Endometrial microvascular endothelial cells (primary cell): ENCODE data around the gene PTPN13. TPM values are rescaled to one million over a fixed set of nuclear protein-coding genes. Genes with fewer than 3 reads are reported as not detected.
"Not testable (repeated sequence)": the region's sequence is repeated elsewhere in the genome, so short reads cannot be mapped to it uniquely, and the experiment has no call there.

Experiments
- in situ Hi-C: cut with HindIII; loops from 2 replicates; pipeline ENCODE4 v1.10.0; 2017; ENCODE audit warnings: low sequenced_read_pairs, low pct_unique_long_range_greater_than_20kb; ENCODE audit errors: inconsistent ontology term
- total RNA-seq: library from RNA; depleted of rRNA; stranded (reverse); fragments of >200 nt; gene quantifications from one replicate; pipeline ENCODE4 v1.2.3, GENCODE V29; 2015; ENCODE audit errors: inconsistent ontology term

Gene PTPN13
- total RNA-seq, 1 donor from 2014 or later: under 0.01 TPM

DNA sequence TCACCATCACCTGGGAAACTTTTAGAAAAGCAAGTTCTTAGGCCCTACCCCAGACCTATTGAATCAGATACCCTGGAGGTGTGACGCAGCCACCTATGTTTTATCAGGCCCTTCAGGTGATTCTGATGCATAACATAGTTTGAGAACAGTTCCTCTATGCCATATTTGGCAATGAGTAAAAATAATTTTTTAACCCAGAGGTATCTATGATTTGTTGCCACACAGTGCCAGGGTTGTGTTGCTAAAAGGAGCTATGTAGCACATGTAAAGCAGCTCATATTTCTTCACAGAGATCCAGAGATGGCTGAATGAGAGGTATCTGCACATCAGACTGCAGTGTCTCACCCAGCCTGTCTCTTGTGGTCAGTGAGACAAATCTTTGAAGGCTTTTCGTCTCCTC, 85.3 kb downstream of the PTPN13 start:
- in situ Hi-C loops: no loop called here

- in situ Hi-C loops: no loop called here
Measured at GRCh38 chr4:86683167-86683566, 89.1 kb downstream of the PTPN13 start.

GRCh38 chr4:86683983-86684382, 89.9 kb downstream of the PTPN13 start:
- in situ Hi-C loops: no loop called here

DNA sequence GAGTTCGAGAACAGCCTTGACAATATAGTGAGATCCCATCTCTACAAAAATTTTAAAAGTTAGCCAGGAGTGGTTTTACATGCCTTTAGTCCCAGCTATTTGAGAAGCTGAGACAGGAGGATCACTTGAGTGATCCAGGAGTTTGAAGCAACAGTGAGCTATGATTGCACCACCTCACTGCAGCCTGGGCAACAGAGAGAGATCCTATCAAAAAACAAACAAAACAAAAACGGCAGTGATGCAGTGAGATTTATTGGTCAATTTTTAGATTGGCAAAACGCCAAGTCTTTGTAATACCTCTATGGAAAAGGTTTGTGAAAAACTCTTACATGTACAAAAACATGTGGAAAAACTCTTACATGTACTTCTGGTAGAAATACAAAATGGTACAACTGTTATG, 91.3 kb downstream of the PTPN13 start:
- in situ Hi-C loops: no loop called here

DNA sequence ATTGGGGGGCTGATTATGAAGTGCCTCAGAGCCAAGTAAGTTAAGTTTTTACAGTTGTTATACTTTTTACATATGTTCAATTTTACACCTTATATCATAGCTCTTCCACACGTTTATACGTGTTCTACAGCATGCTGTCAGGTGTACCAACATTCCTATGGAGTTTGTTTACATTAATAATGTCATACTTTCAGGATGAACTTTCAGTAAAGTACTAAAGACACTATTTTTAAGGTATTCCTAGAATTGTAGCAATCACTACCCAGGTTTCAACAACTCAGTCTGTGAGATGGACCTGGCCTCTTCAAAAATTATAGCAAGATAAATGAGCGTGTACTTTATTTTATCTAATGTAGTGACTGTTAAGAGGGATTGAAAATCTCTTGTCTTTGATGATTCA, 92.6 kb downstream of the PTPN13 start:
- in situ Hi-C loops: no loop called here

GRCh38 chr4:86688026-86688425, 93.9 kb downstream of the PTPN13 start:
- in situ Hi-C loops: no loop called here

DNA sequence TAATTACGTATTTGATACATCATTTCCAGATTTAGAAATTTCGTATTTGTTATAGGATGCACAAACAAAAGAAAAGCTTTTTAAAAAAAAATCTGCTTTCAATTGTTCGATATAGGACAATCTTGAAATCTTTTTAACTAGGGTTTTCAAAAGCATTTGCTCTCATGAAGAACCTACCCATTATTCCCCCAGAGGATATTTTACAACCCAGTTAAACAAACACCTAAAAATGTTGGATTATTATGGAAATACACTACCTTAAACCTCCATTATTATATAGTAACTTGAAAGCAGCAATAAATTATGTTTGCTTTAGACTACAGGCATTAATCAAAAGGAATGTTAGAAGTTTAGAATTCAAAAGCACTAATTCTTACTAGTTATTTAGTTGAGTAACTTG, 110.5 kb downstream of the PTPN13 start:
- in situ Hi-C loops: no loop called here

DNA sequence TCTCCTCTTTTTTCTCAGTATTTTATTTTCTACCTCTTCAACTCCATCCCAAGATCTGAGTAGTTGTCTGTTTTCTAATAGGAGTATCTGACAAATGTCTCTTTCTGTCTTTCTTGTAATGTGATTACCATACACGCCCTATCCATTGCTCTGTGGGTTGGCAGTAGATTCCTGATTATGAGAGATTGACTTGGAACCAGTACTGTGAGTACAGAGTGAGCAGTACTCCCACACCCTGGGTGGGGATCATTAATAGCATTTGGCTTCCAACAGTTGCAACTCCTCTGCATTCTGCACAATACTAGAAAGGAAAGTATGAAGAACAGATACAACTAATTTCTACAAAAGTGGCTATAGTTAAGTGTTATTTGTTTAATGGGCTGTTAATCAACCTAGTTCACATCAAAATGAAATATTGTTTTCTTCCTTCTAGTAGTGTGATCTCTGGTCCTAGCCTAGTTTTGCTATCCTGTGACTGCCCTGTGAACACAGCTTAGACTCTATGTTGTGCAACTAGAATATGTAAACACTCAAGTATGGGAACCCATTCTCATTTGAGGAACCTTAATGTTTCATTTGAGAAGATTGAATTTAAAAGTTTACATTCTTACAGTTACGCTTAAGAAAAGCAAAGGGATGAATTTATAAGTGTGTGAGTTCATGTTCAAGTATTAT, 112.9 kb downstream of the PTPN13 start:
- in situ Hi-C loops: no loop called here

DNA sequence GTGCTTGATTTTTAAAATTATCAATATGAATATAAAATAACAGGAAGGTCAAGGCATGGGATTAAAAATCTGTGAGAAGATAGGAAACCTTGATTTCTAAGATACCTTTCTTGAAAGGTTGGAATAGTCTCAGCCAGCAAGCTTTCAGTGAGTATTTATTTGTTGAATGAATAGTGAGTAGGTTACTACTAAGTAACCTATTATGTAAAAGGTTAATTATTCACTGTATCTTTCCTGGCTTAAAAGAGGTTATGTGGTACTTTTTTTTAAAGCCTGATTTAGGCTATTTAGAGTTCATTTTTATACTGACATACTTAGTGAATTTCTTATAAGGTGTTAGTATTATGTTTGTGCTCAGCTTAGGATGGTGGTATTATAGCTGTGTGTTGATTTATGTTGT, 123.5 kb downstream of the PTPN13 start:
- in situ Hi-C loops: no loop called here

GRCh38 chr4:86718152-86718551, 124.0 kb downstream of the PTPN13 start:
- in situ Hi-C loops: no loop called here

GRCh38 chr4:86719149-86719548, 125.0 kb downstream of the PTPN13 start:
- in situ Hi-C loops: not testable (repeated sequence)

DNA sequence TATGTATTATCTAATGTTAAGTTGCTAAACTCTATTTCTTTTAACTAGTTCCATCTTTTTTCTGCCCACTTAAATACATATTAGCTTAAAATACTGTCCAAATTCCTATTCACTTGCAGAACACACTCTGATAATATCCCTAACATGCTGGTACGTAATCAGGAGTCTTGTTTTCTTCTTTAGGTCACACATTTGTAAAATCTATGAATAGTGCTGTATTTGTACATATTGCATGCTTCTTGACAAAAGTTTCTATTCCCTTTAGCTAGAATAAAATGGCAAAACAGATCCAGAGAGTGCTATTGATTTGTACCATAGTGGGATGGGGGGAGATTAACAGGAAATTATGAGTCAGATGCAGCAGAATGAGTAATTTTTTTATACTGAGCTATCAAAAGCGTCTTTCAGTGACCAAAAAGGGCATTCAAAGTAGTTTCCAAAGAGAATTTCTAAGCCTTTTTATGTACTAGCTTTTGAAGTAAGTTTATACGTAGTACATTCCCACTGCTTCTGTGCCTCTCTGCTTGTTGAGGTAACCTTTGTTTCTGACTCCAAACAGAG, 126.5 kb downstream of the PTPN13 start:
- in situ Hi-C loops: no loop called here

DNA sequence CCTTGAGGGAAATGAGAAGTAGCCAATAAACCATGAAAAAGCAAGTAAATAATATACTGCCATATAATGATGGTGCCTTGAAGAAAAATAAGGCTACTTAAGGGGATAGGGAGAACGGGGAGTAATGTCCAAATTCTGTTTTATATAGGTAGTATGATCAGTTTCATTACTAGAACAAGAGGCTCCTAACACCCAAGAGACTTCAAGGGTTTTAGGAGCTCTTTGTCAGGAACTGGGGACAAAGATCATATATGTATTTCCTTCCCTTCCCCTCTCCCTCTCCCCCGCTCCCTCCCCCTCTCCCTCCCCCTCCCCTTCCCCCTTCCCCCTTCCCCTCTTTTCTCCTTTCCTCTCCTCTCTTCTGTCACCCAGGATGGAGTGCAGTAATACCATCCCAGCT, 127.3 kb downstream of the PTPN13 start:
- in situ Hi-C loops: no loop called here

GRCh38 chr4:86730310-86730709, 136.2 kb downstream of the PTPN13 start:
- in situ Hi-C loops: no loop called here

DNA sequence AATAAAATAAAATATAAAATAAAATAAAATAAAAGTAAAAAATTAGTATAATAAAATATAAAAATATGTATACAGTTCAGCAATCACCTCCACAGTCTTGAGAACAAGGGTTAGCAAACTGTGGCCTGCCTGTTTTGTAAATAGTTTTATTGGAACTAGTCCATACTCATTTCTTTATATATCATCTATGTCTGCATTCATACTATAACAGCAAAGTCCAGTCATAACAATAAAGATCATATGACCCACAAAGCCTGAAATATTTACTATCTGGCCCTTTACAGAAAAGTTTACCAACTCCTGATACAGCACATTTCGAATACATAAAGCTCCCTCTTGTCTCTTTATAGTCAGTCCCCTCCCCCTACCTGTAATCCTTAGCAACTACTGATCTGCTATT, 143.1 kb downstream of the PTPN13 start:
- in situ Hi-C loops: no loop called here

DNA sequence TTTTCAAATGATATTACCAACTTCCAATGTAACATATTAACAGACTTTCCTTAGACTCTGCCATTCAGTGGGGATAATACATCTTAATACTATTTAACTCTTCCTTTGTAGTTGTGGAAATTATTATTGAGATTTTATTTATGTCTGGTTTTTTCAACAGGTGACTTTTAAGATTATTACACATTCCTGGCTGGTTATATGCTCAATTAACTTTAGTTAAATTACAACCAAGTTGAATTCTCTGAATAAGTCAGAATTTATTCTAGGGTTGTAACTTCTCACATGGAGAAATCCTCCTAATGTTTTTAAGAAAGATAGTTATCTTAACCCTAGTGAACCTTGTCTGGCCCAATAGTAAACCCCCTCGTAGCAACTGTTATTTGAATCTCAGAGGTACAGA, 147.7 kb downstream of the PTPN13 start:
- in situ Hi-C loops: no loop called here

- in situ Hi-C loops: no loop called here
Measured at GRCh38 chr4:86744570-86744969, 150.5 kb downstream of the PTPN13 start.

DNA sequence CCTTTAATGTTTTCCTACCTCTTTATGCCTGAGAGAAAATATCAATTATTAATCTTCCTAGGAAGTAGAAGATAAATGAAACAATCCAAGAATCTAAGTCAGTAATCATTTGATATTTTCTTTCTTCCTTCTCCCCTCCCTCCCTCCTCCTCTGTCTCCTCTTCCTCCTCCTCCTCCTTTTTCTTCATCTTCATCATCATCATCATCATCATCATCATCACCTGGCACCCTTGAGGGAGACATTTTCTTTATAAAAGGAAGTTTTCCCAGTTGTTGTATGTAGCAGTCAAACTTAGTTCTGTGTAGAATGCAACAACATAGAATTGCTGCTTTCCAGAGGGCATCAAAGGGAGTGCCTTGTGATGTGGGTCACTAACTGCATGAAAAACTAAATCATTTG, 155.0 kb downstream of the PTPN13 start:
- in situ Hi-C loops: no loop called here

DNA sequence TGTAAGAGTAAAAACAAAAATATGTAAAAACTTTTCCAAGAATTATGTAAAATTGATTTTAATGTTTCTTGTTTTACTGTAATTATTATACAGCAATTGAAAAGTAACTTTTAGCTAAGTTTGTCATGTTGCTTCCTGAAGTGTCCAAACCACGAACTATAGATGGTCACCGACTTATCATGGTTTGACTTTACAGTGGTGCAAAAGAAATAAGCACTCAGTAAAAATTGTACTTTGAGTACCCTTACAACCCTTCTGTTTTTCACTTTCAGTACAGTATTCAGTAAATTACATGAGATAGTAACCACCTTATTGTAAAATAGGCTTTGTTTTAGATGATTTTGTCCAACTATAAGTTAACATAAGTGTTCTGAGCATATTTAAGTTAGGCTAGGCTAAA, 161.3 kb downstream of the PTPN13 start:
- in situ Hi-C loops: no loop called here

- in situ Hi-C loops: no loop called here
Measured at GRCh38 chr4:86757468-86757867, 163.4 kb downstream of the PTPN13 start.

DNA sequence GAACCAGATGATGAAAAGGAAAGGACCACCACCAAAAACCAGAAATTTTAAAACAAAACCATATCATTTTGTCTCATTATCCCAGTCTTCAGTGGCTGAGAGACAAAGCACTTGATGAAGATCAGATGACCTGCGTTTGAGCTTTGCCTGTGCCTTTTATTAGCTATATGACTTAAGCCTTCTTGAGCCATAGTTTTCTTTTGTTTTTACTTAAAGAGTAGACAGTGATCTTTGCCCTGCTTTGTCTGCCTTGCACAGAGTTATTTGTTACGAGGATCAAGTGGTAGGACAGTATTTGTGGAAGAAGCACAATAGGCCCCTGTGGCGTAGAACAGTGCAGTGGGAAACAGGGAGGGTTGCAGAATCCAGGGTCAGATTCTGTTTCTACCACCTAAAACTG, 165.2 kb downstream of the PTPN13 start:
- in situ Hi-C loops: no loop called here
